IPS-20b (cell line): ENCODE data around the gene ST7.

ENCODE experiments used
- H3K27ac ChIP-seq: one replicate; pipeline ENCODE4 v1.5.1; 2013; ENCODE audit warnings: low read length
- H3K27me3 ChIP-seq: 2 replicates; pipeline ENCODE4 v1.6.1; 2013; ENCODE audit warnings: mild to moderate bottlenecking, low read length, inconsistent platforms; ENCODE audit not compliant: insufficient read depth
- H3K36me3 ChIP-seq: 2 replicates; pipeline ENCODE4 v1.6.1; 2013; ENCODE audit warnings: low read depth, mild to moderate bottlenecking, inconsistent platforms, low read length, moderate library complexity; ENCODE audit not compliant: insufficient read depth
- H3K4me1 ChIP-seq: 2 replicates; pipeline ENCODE4 v1.6.1; 2013; ENCODE audit warnings: mild to moderate bottlenecking, control low read depth, inconsistent platforms, low read length, moderate library complexity; ENCODE audit not compliant: insufficient read depth
- H3K4me3 ChIP-seq: 2 replicates; pipeline ENCODE4 v1.5.1; 2013; ENCODE audit warnings: mild to moderate bottlenecking, low read length, inconsistent platforms
- H3K9ac ChIP-seq: 2 replicates; pipeline ENCODE4 v1.6.1; 2013; ENCODE audit warnings: low read depth, mild to moderate bottlenecking, inconsistent platforms, low read length, moderate library complexity
- H3K9me3 ChIP-seq: 2 replicates; pipeline ENCODE4 v1.6.1; 2013; ENCODE audit warnings: mild to moderate bottlenecking, low read depth, low read length, inconsistent platforms; ENCODE audit not compliant: insufficient read depth

Gene ST7

GRCh38 chr7:117012696-117013095, 59.4 kb downstream of the ST7 start:
- Histone ChIP-seq H3K4me3 (no peak overlapping the region), H3K9me3 (no peaks in the 10 kb centered on the region), H3K27ac (no peak overlapping the region), H3K27me3 (no peaks in the 10 kb centered on the region), H3K36me3 (no peaks in the 10 kb centered on the region), H3K9ac (no peak overlapping the region), H3K4me1 (no peaks in the 10 kb centered on the region)

DNA sequence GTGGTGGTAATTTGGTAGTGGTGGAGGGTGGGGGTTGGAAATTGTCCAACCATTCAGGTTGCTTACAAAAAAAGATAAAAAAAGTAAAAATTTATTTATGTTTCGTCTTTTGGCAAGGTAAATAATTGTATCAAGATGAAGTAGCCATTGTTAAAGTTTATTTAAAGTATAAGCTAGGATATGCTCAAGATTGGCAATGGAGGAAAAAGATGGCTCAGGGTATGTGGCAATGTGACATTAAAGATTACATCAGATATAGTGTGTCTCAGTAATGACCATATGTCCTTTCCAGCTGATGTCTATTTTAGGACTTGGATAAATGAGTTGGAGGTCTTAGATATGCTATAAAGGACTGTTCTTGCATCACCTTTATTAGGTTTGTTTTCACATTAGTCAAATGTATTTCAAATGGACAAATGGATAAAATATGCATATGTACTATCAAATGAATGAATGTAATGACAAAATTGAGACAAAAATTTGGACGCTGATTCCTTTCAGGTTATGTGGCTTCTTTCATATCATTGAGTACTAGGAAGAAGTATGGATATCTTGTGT, 60.9 kb downstream of the ST7 start:
- no peaks in the 10 kb centered on the region for H3K27me3 ChIP-seq
- H3K36me3 ChIP-seq = no peaks in the 10 kb centered on the region
- H3K4me3 ChIP-seq = no peak overlapping the region
- H3K27ac ChIP-seq = no peak overlapping the region
- H3K4me1 ChIP-seq = no peaks in the 10 kb centered on the region
- H3K9me3 ChIP-seq = no peaks in the 10 kb centered on the region
- H3K9ac ChIP-seq = no peak overlapping the region

GRCh38 chr7:117014673-117015133, 61.4 kb downstream of the ST7 start:
- Histone ChIP-seq H3K4me3 (no peak overlapping the region), H3K9ac (no peak overlapping the region), H3K27ac (no peak overlapping the region)

DNA sequence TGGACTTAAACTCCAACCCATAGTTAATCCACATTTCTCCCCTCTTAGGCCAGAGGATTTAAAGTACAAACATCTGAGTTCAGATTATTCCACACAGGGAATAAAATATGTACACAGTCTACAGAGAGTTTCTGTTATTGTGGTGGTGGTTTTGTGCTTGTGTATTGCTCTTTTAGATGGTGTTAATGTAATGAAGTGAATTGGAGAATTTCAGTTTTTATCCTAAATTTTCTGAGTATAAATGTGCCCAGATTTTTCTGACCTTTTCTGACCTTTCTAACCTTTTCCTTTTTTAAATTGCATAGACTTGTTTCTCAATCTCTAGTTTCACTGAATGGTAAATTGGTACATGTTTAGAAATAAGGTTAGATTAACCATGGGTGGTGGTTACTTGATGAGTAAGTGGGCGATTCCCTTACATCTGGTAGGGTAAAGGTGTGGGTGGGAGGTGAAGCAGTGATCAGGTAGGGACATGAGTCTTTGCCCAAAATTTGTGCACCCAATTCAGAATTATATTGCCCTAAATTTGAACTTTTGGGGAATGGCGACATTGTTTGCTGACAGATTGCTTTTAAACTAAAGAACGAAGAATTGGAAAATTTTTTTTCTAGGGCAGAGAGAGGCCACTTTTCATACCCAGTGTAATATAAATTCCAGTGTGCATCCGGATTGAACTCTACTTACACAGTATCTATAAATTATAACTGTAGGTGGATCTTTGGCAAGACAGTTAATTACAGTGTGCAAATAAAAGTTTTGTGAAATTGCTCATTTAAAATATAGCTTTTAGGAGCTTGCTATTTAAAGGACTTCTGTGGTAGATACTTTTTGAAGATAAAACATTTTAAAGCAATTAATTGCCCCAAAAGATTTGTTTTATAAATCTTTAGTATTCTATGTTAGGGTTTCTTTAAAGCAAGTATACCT, 62.2 kb downstream of the ST7 start:
- no peak overlapping the region for H3K9ac ChIP-seq
- H3K27ac ChIP-seq = no peak overlapping the region
- H3K4me1 ChIP-seq = peaks cover 9% of the 10 kb centered on the region; the same call in 1 of the 2 replicates
- no peak overlapping the region for H3K4me3 ChIP-seq
- no peaks in the 10 kb centered on the region for H3K9me3 ChIP-seq
- H3K36me3 ChIP-seq = no peaks in the 10 kb centered on the region
- no peaks in the 10 kb centered on the region for H3K27me3 ChIP-seq

More at GRCh38 chr7:117014673-117015133, 61.4 kb downstream of the ST7 start:
- Histone ChIP-seq H3K9me3 (no peaks in the 10 kb centered on the region), H3K36me3 (no peaks in the 10 kb centered on the region), H3K4me1 (peaks cover 2% of the 10 kb centered on the region; the same call in 1 of the 2 replicates), H3K27me3 (no peaks in the 10 kb centered on the region)

DNA sequence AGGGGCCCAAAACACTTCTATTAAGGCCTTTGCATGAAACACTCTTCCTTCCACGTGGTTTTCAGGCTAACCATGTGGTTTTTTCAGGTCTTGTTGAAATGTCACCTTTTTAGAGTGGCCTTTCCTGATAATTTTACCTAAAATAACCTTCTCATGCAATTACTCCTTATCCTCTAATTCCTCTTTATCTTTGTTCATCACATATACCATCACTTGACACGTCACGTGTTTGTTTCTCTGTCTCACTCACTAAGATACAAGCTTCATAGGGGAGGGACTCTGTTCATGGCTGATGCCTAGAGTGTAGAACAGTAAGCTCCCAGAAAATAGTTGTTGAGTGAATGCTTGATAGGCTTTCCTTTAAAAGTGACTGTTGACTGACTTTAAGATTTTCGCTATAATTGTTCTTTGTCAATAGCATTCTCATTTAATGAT, 63.7 kb downstream of the ST7 start:
- Histone ChIP-seq H3K27me3 (no peaks in the 10 kb centered on the region), H3K4me3 (no peak overlapping the region), H3K9me3 (no peaks in the 10 kb centered on the region), H3K9ac (no peak overlapping the region), H3K36me3 (no peaks in the 10 kb centered on the region), H3K4me1 (peaks cover 11% of the 10 kb centered on the region; the same call in 1 of the 2 replicates), H3K27ac (no peak overlapping the region)

DNA sequence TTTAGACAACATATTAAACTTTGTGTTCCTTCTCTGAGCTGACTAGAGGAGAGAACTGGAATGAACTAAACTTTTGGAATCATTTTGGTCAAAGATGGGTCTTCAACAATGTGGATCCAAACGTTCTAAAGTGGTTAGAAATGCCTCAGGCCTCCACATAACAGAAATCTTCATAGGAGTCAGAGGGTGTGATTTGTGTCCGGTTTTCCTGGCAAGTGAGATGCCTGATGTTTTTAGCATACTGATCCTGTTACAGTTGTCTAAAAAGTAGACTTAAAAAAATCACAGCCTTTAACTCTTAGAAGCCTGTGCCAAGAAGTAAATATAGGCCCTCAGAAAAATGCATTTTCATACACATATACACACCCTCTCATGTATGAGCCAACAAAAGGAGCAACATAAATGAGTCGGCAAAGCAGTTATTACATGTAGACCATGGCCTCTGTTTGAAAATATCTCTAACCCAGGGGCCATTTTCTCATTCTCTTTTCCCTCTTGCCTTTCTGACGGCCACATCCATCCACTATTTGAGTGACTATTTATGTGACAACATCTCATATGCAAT, 64.5 kb downstream of the ST7 start:
- H3K36me3 ChIP-seq = no peaks in the 10 kb centered on the region
- no peaks in the 10 kb centered on the region for H3K27me3 ChIP-seq
- no peaks in the 10 kb centered on the region for H3K9me3 ChIP-seq
- no peak overlapping the region for H3K27ac ChIP-seq
- no peak overlapping the region for H3K4me3 ChIP-seq
- H3K9ac ChIP-seq = no peak overlapping the region
- peaks cover 11% of the 10 kb centered on the region; the same call in 1 of the 2 replicates for H3K4me1 ChIP-seq

DNA sequence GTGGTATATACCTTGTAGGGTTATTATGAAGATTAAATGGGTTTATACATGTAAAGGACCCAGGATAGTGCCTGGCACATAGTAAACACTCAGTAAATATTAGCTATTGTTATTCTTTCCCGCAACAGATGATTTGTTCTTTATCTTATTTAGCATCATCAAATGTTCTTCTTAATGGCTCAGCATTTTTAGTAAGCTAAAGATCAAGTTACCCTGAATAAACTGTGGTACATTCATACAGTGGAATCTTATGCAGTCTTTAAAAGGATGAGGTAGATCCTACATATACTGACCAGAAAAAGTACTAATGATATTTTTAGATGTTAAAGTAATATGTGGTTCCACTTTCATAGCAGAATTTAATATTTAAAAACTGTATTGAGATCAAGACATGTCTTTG, 65.4 kb downstream of the ST7 start:
- H3K9me3 ChIP-seq = no peaks in the 10 kb centered on the region
- no peak overlapping the region for H3K4me3 ChIP-seq
- H3K9ac ChIP-seq = no peak overlapping the region
- peaks cover 11% of the 10 kb centered on the region; the same call in 1 of the 2 replicates for H3K4me1 ChIP-seq
- no peaks in the 10 kb centered on the region for H3K27me3 ChIP-seq
- no peaks in the 10 kb centered on the region for H3K36me3 ChIP-seq
- H3K27ac ChIP-seq = no peak overlapping the region

DNA sequence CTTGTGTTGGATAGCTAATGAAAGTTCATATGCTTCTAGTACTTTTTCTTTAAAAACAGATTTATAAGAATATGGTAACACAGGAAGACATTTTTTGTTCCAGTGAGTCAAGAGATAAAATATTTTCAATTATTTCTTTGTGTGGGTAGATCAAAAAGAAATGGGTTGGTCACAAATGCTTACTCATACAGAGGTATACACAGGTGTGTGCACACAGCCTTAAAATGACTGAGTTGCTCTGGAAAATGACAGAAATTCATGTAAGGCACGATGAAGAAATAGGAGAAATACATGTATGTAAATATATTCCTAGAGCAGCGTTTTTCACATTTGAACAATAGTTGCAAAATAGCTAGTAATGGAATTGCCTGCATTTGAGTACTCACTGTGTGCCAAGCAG, 66.0 kb downstream of the ST7 start:
- H3K9me3 ChIP-seq = no peaks in the 10 kb centered on the region
- peaks cover 11% of the 10 kb centered on the region; the same call in 1 of the 2 replicates for H3K4me1 ChIP-seq
- no peaks in the 10 kb centered on the region for H3K27me3 ChIP-seq
- no peaks in the 10 kb centered on the region for H3K36me3 ChIP-seq
- no peak overlapping the region for H3K9ac ChIP-seq
- no peak overlapping the region for H3K27ac ChIP-seq
- H3K4me3 ChIP-seq = peak overlapping the region; percentile 47; the same call in 1 of the 2 replicates

- Histone ChIP-seq H3K4me1 (peaks cover 11% of the 10 kb centered on the region; the same call in 1 of the 2 replicates), H3K9me3 (no peaks in the 10 kb centered on the region), H3K36me3 (no peaks in the 10 kb centered on the region), H3K27me3 (no peaks in the 10 kb centered on the region), H3K9ac (peak overlapping the region; percentile 49; the same call in 1 of the 2 replicates), H3K4me3 (peak overlapping the region; percentile 47), H3K27ac (no peak overlapping the region)
These were observed 66.7 kb downstream of the ST7 start for GRCh38 chr7:117019786-117020590.

- no peaks in the 10 kb centered on the region for H3K27me3 ChIP-seq
- H3K36me3 ChIP-seq = no peaks in the 10 kb centered on the region
- H3K9ac ChIP-seq = peak overlapping the region; percentile 49; the same call in 1 of the 2 replicates
- peaks cover 11% of the 10 kb centered on the region; the same call in 1 of the 2 replicates for H3K4me1 ChIP-seq
- peak overlapping the region; percentile 47 for H3K4me3 ChIP-seq
- H3K9me3 ChIP-seq = no peaks in the 10 kb centered on the region
- no peak overlapping the region for H3K27ac ChIP-seq
These were observed 67.3 kb downstream of the ST7 start for GRCh38 chr7:117020591-117020973.

DNA sequence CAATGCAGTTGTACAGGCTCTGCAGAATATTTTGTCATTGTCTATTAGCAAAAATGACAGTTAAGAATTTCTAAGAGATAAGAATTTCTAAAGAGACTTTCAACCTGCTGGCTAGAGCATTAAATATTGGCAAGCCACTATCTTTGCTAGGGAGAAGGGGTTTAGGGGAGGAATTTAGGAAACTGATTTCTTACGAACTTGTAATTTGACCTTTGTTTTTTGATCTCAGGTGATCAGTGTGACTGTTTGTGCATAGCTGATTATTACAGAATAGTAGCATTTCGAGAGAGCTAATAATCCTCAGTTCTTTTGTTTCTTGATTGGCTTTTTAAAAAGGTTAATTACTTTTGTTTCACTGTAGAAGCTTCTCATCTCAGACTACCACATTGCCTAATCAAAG, 68.1 kb downstream of the ST7 start:
- H3K9me3 ChIP-seq = no peaks in the 10 kb centered on the region
- H3K36me3 ChIP-seq = no peaks in the 10 kb centered on the region
- H3K4me3 ChIP-seq = no peak overlapping the region
- no peak overlapping the region for H3K9ac ChIP-seq
- H3K27me3 ChIP-seq = no peaks in the 10 kb centered on the region
- H3K4me1 ChIP-seq = peaks cover 11% of the 10 kb centered on the region; the same call in 1 of the 2 replicates
- H3K27ac ChIP-seq = no peak overlapping the region
